Endothelial cell of umbilical vein (primary cell): ENCODE data around the gene AHRR. TPM values are rescaled to one million over a fixed set of nuclear protein-coding genes. Genes with fewer than 3 reads are reported as not detected.

ENCODE experiments used
- polyA plus RNA-seq, 4 experiments: library from polyadenylated mRNA; depleted of rRNA in 3 of 4; stranded (reverse) in 3 of 4; unstranded in 1 of 4; fragments of >200 nt; gene quantifications; 2 replicates each; pipeline versions ENCODE4 v1.2.1 to v1.2.3, GENCODE V29; 2011 to 2012; ENCODE audit warnings: missing spikeins in 1 of 4
- total RNA-seq: library from RNA; stranded (reverse); gene quantifications from 2 replicates; pipeline ENCODE4 v1.2.3, GENCODE V29; 2021

Gene AHRR
- total and polyA plus RNA-seq, 2 donors (not counting 3 experiments of a cell fraction or from before 2014, with no cell fraction given) = 3.1 to 7.3 TPM

Other genes with a start within 250 kb of the AHRR start
- not detected in 2 replicates for gene PLEKHG4B, start 229.5 kb upstream of the AHRR start, total RNA-seq
- gene PLEKHG4B, start 229.5 kb upstream of the AHRR start, polyA plus RNA-seq = not detected in 2 replicates
- gene LRRC14B, start 130.2 kb upstream of the AHRR start, total RNA-seq = not detected in 2 replicates
- not detected in 2 replicates for gene LRRC14B, start 130.2 kb upstream of the AHRR start, polyA plus RNA-seq
- gene CCDC127, start 103.6 kb upstream of the AHRR start, total RNA-seq = 5.3 and 6.3 TPM in 2 replicates
- gene CCDC127, start 103.6 kb upstream of the AHRR start, polyA plus RNA-seq = 3.2 and 3.4 TPM in 2 replicates
- gene SDHA, start 103.4 kb upstream of the AHRR start, total RNA-seq = 142 and 153 TPM in 2 replicates
- gene SDHA, start 103.4 kb upstream of the AHRR start, polyA plus RNA-seq = 97.0 and 121 TPM in 2 replicates
- gene PDCD6, start 50.1 kb upstream of the AHRR start, total RNA-seq = 79.8 and 83.3 TPM in 2 replicates
- 223 and 247 TPM in 2 replicates for gene PDCD6, start 50.1 kb upstream of the AHRR start, polyA plus RNA-seq
- 52.9 and 55.4 TPM in 2 replicates for gene EXOC3, start 121.5 kb downstream of the AHRR start, total RNA-seq
- gene EXOC3, start 121.5 kb downstream of the AHRR start, polyA plus RNA-seq = 26.4 and 27.2 TPM in 2 replicates
- 0.82 and 0.92 TPM in 2 replicates for gene SLC9A3, start 202.7 kb downstream of the AHRR start, total RNA-seq
- gene SLC9A3, start 202.7 kb downstream of the AHRR start, polyA plus RNA-seq = 0.79 and 0.88 TPM in 2 replicates